ENCODE data around the gene RPS10. TPM values are rescaled to one million over a fixed set of nuclear protein-coding genes. Genes with fewer than 3 reads are reported as not detected.

Gene RPS10
- total RNA-seq, result 5,001 and 5,521 TPM in 2 replicates

GRCh38 chr6:34425498-34426410 lies at the start of gene RPS10:
Gene RPS10 (minus strand): TSS chr6:34426069. CDS start chr6:34425221, 848 bp downstream.

GRCh38 chr6:34465531-34466241 lies 39.8 kb upstream of the RPS10 start, which contains the start of gene PACSIN1:
Gene PACSIN1 (plus strand): TSS chr6:34466076. CDS start chr6:34526306, 60,230 bp downstream.

GRCh38 chr6:34392497-34393190 lies 33.2 kb downstream of the RPS10 start, which contains the start of gene NUDT3:
Gene NUDT3 (minus strand): TSS chr6:34392669. CDS start chr6:34392362, 307 bp downstream.

Other genes starting within 250 kb of the RPS10 start
- gene HMGA1, start 189.2 kb downstream of the RPS10 start, total RNA-seq, result 422 and 425 TPM in 2 replicates
- gene SMIM29, start 177.1 kb downstream of the RPS10 start, total RNA-seq, result 61.2 and 84.2 TPM in 2 replicates
- gene NUDT3, start 33.4 kb downstream of the RPS10 start, total RNA-seq, result 14.9 and 18.4 TPM in 2 replicates
- gene PACSIN1, start 40.0 kb upstream of the RPS10 start, total RNA-seq, result not detected in 2 replicates
- 0.08 and 0.11 TPM in 2 replicates for gene SPDEF, start 130.3 kb upstream of the RPS10 start, total RNA-seq

Measured in hair follicular keratinocyte (primary cell).